Tibial nerve (tissue), 3 donors: ENCODE data around the gene BANP.
"Not testable (repeated sequence)": the region's sequence is repeated elsewhere in the genome, so short reads cannot be mapped to it uniquely, and the experiment has no call there.

Source experiments
- EP300 ChIP-seq, 2 donors: sonication (generic); formaldehyde crosslinking; IDR thresholded peaks; one replicate each; pipeline ENCODE4 v1.6.1; 2017; ENCODE audit warnings: antibody characterized with exemption in 2 of 2, mild to moderate bottlenecking in 1 of 2
- POLR2A ChIP-seq, 2 donors: fragments of 450-650 bp; IDR thresholded peaks; one replicate each; pipeline ENCODE4 v1.6.1; 2017; ENCODE audit warnings: antibody characterized with exemption in 2 of 2, mild to moderate bottlenecking in 2 of 2, moderate library complexity in 2 of 2

DNA sequence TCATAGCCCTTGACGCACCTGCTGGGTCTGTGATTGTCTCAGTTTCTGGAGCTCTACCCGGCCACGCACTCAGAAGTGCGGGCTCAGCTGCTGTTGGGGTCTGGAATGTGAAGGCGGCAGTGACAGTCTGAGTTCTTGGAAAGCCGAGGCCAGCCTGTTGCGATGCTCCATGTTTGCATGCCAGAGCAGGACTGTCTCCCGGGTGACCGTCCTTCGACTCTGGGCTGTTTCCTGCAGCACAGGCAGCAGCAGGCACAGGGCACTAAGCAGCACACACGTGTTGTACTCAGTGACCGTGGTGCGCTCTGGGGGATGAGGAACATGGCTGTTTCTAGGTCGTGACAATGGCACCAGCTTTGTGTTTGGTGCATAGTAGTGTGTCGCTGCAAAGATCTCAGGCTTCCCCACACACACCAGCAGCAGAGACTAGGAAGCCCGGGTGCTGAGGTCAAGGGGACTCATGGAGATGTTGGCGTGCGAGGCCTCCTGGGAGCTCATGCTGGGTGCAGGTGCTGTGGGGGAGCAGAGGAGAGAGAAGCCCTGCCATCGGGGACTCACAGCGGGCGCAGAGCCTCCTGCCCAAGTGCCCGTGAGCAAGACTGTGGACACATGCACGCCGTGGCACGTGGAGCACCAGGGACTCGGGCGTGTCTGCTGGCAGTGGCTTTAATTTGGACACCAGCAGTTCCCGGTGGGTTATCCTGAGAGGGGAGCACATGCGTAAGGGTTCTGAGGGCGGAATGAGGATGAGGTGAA lies 84.8 kb downstream of the BANP start:
- not testable (repeated sequence) for TF ChIP-seq POLR2A, EP300 (IDR thresholded peaks at IDR 0.05)
